Kidney (tissue), 14 donors: ENCODE measurements around the gene UBE2M. TPM values are rescaled to one million over a fixed set of nuclear protein-coding genes. Genes with fewer than 3 reads are reported as not detected.

Experiments used
- DNase-seq, 5 donors: peaks; one replicate each; pipeline ENCODE4 v3.0.0-alpha.2; 2013 to 2020
- FAIRE-seq: peaks from 2 replicates; lab custom pipeline; 2012; peaks lifted over from hg19 to GRCh38; lab: Jason Lieb, UNC
- H3K27ac ChIP-seq, 2 donors: one replicate each; pipeline ENCODE4 v1.7.0; 2013; ENCODE audit warnings: low read depth in 2 of 2, low read length in 2 of 2, inconsistent platforms in 1 of 2
- H3K27me3 ChIP-seq: one replicate; pipeline ENCODE4 v1.7.1; 2013; ENCODE audit warnings: low read length, inconsistent platforms; ENCODE audit not compliant: control insufficient read depth, insufficient read depth
- H3K36me3 ChIP-seq, 3 donors: one replicate each; pipeline versions ENCODE4 v1.7.0 to v1.7.1; 2013; ENCODE audit warnings: low read length in 3 of 3, control low read depth in 1 of 3, inconsistent platforms in 1 of 3; ENCODE audit not compliant: insufficient read depth in 3 of 3, control insufficient read depth in 2 of 3
- H3K4me1 ChIP-seq, 3 donors: one replicate each; pipeline versions ENCODE4 v1.7.0 to v1.7.1; 2013; ENCODE audit warnings: low read length in 3 of 3, inconsistent platforms in 1 of 3, low read depth in 1 of 3; ENCODE audit not compliant: control insufficient read depth in 2 of 3, insufficient read depth in 2 of 3
- H3K4me3 ChIP-seq, 3 donors: one replicate each; pipeline versions ENCODE4 v1.7.0 to v1.8.1; 2013; ENCODE audit warnings: low read length in 3 of 3, control low read depth in 1 of 3, inconsistent platforms in 1 of 3
- H3K9ac ChIP-seq, 3 donors: one replicate each; pipeline versions ENCODE4 v1.7.0 to v1.7.1; 2013; ENCODE audit warnings: low read length in 3 of 3, control low read depth in 1 of 3, inconsistent platforms in 1 of 3
- H3K9me3 ChIP-seq, 3 donors: one replicate each; pipeline versions ENCODE4 v1.7.0 to v1.7.1; 2013; ENCODE audit warnings: low read length in 3 of 3, control low read depth in 1 of 3, inconsistent platforms in 1 of 3; ENCODE audit not compliant: control insufficient read depth in 2 of 3, insufficient read depth in 1 of 3
- intact Hi-C: fragments of 100-400 bp; cut with DNase I; formaldehyde crosslinking; loops from one replicate; pipeline ENCODE4 v1.11.1; 2022
- polyA plus RNA-seq: library from polyadenylated mRNA; stranded (reverse); fragments of 350-450 nt; fragmentation: Illumina TruSeq; extraction: RNeasy Lipid Tissue Mini Kit (QIAGEN cat#74804); gene quantifications from one replicate; pipeline ENCODE4 v1.2.3, GENCODE V29; 2014; ENCODE audit warnings: low read depth, low replicate concordance; ENCODE audit not compliant: insufficient read depth
- total RNA-seq: library from RNA; stranded (reverse); fragmentation: NEBNext Ultra II Directional; extraction: Animal tissue kit (Norgen Biotek cat#: 25700); gene quantifications from one replicate; pipeline ENCODE4 v1.2.1, GENCODE V29; 2021
- TF ChIP-seq, protein P1 (sequence below): IDR thresholded peaks from 3 replicates; pipeline ENCODE4 v1.5.1; 2012; ENCODE audit warnings: mild to moderate bottlenecking, moderate library complexity, borderline replicate concordance; ENCODE audit not compliant: insufficient read depth; ENCODE audit errors: extremely low read depth
- donor health status: control.
- donor health status: control.
- donor health status: control.
- donor health status: control.
- donor health status: control.
- donor health status: DM: yes; HTN: yes; CAD: no.
- donor health status: Normal renal cell carcinoma (clear cell type).

The UBE2M gene
- total and polyA plus RNA-seq, 2 donors from 2014 or later = 60.4 to 98.0 TPM

DNA sequence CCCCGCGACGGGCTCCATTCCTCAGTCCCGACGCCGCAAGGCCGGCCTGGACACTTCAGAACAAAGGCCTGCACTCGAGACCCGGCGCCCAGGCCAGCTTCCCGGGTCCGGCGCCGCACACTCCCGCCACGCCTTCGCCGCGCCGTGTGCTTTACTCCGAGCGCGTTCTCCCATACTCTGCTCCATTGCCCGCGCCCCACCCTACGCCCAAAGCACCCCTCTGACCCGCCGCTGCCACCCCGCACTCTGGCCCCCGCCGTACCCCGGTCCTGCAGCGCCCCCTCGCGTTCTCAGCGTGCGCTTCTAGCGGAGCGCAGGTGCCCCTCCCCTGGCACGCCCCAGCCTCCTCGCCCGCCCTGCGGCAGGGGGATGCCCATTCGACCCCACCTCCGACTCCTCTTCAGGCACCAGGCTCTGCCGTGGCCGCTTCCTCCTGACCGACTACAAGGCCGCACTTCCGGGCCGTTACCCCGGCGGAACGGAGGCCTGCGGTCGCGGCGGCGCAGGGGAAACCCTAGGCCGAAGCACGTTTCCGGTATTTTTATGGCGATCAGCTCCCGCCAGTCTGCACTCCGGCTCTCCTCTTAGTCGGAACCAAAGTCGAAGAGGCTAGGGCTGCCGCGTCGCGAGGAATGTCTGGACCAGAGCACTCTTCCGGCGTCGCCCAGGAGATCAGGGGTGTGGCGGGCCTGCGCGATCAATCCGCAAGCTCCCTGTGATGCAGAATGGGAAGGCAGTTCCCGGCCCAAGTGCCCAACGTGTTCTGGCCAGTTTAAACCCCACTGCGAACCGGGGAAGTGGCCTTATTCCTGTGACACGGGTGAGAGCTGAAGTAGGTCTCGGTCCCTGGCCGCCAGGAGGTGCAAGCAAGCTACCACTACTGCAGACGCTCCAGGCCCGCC is 38.8 kb downstream of the UBE2M start, which contains the start of gene ZBTB45:
ZBTB45 (minus strand) TSS at position 456 of the 902 bp plus-strand sequence. CDS start 2,137 bp downstream, outside the sequence.
- TF ChIP-seq, protein P1, sequence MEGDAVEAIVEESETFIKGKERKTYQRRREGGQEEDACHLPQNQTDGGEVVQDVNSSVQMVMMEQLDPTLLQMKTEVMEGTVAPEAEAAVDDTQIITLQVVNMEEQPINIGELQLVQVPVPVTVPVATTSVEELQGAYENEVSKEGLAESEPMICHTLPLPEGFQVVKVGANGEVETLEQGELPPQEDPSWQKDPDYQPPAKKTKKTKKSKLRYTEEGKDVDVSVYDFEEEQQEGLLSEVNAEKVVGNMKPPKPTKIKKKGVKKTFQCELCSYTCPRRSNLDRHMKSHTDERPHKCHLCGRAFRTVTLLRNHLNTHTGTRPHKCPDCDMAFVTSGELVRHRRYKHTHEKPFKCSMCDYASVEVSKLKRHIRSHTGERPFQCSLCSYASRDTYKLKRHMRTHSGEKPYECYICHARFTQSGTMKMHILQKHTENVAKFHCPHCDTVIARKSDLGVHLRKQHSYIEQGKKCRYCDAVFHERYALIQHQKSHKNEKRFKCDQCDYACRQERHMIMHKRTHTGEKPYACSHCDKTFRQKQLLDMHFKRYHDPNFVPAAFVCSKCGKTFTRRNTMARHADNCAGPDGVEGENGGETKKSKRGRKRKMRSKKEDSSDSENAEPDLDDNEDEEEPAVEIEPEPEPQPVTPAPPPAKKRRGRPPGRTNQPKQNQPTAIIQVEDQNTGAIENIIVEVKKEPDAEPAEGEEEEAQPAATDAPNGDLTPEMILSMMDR = peak; percentile 67
- Histone ChIP-seq H3K27me3 (no peaks in the 10 kb centered on the region), H3K4me1 (peaks cover 4 to 24% (median 7%) of the 10 kb centered on the region in 3 donors), H3K9me3 (no peaks in the 10 kb centered on the region), H3K4me3 (peak within 1 kb of the TSS; percentile 85 to 90 (median 86)), H3K27ac (peak within 1 kb of the TSS; percentile 88 to 97), H3K9ac (peak within 1 kb of the TSS; percentile 60 to 74 (median 70)), H3K36me3 (peaks cover 0 to 10% (median 7%) of the 10 kb centered on the region in 3 donors)
- peak; percentile 96 to 98 (median 98) for DNase-seq
- no peak for FAIRE-seq
- intact Hi-C loops = no loop called here

DNA sequence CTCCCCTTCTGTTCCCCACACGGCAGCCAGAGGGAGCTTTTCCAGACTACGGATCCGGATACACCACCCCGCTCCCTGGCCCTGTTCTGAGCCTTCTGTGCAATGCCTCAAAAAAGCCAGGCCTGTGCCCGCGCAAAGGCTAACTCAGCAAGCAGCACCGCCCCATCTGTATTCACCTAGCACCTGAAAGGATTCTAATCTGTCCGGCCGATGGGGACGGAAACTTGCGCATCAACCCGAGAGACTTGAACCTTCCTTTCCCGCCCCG is 39.4 kb downstream of the UBE2M start:
- Histone ChIP-seq H3K27ac (peak overlapping the region; percentile 88 to 97), H3K9me3 (no peaks in the 10 kb centered on the region), H3K9ac (peak overlapping the region; percentile 60 to 74 (median 70)), H3K27me3 (no peaks in the 10 kb centered on the region), H3K4me3 (peak overlapping the region; percentile 76 to 90 (median 86)), H3K4me1 (peaks cover 4 to 27% (median 7%) of the 10 kb centered on the region in 3 donors), H3K36me3 (peaks cover 0 to 10% (median 7%) of the 10 kb centered on the region in 3 donors)
- TF ChIP-seq, protein P1 = peak; percentile 60
- FAIRE-seq = no peak
- DNase-seq = peak; percentile 83 to 92 (median 87)
- intact Hi-C loops = no loop called here

- FAIRE-seq (no peak), DNase-seq (peak in 1 of 5 donors; percentile 63)
- H3K27me3 ChIP-seq = no peaks in the 10 kb centered on the region
- H3K27ac ChIP-seq = peak overlapping the region; percentile 88 to 97
- H3K9ac ChIP-seq = peak overlapping the region; percentile 60 to 74 (median 70)
- H3K4me1 ChIP-seq = peaks cover 4 to 27% (median 7%) of the 10 kb centered on the region in 3 donors
- peak overlapping the region; percentile 76 to 90 (median 86) for H3K4me3 ChIP-seq
- peaks cover 0 to 10% (median 7%) of the 10 kb centered on the region in 3 donors for H3K36me3 ChIP-seq
- no peaks in the 10 kb centered on the region for H3K9me3 ChIP-seq
- TF ChIP-seq, protein P1 = no peak
- intact Hi-C loops = no loop called here
Observed at GRCh38 chr19:58518256-58519086, 39.9 kb downstream of the UBE2M start.
